Endothelial cell of umbilical vein (primary cell): ENCODE measurements around the gene RAX.

Experiments
- EZH2 ChIP-seq: IDR thresholded peaks from 2 replicates; pipeline ENCODE4 v1.6.1; 2012; ENCODE audit warnings: borderline replicate concordance, low read depth, mild to moderate bottlenecking, moderate library complexity, low read length, inconsistent platforms; ENCODE audit not compliant: severe bottlenecking
- FOS ChIP-seq: IDR thresholded peaks from 2 replicates; pipeline ENCODE4 v1.6.1; 2011; ENCODE audit warnings: mild to moderate bottlenecking, low read length, moderate library complexity, borderline replicate concordance; ENCODE audit not compliant: insufficient read depth
- JUN ChIP-seq: IDR thresholded peaks from 2 replicates; pipeline ENCODE4 v1.6.1; 2011; ENCODE audit warnings: borderline replicate concordance, low read depth; ENCODE audit not compliant: insufficient read length, insufficient read depth
- MYC ChIP-seq: IDR thresholded peaks from one replicate; pipeline ENCODE4 v1.6.1; 2011; ENCODE audit warnings: mild to moderate bottlenecking, low read depth, low read length
- POLR2A ChIP-seq: IDR thresholded peaks from 2 replicates; pipeline ENCODE4 v1.6.1; 2012; ENCODE audit warnings: low read depth, mild to moderate bottlenecking, control low read depth, low read length
- POLR2AphosphoS5 ChIP-seq: IDR thresholded peaks from 2 replicates; pipeline ENCODE4 v1.6.1; 2012; ENCODE audit warnings: low read depth, mild to moderate bottlenecking, control low read depth, low read length, moderate library complexity; ENCODE audit not compliant: insufficient read depth
- TF ChIP-seq, protein P1 (sequence below), 2 donors: IDR thresholded peaks; 1 replicate in 1 of 2; 2 replicates in 1 of 2; pipeline ENCODE4 v1.5.1; 2011; ENCODE audit warnings: low read length in 2 of 2, mild to moderate bottlenecking in 2 of 2, moderate library complexity in 2 of 2, control low read depth in 1 of 2, inconsistent platforms in 1 of 2, low read depth in 1 of 2; ENCODE audit not compliant: insufficient read depth in 1 of 2; ENCODE audit errors: extremely low read depth in 1 of 2
- TF ChIP-seq, protein P2 (sequence below): IDR thresholded peaks from 2 replicates; pipeline ENCODE4 v1.6.1; 2011; ENCODE audit not compliant: insufficient read depth, insufficient read length

DNA sequence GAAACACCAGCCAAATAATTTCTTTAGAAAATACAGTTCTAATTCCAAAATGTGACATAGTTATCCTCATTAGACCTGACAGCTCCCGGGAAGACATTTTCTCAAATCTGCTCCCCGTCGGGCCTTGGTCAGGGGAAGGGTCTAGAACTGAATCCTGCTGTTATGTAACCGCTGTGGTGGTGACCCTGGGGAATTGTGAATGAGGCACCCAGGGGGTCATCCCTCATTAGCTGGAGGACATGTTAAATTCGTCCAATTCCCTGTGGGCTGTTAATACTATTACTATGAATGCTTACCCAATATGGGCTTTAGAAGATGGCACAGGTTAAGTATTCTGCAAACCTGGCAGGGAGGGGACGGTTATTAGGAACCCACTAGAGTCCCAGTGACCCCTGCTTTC, 33.4 kb upstream of the RAX start:
- TF ChIP-seq, protein P1, sequence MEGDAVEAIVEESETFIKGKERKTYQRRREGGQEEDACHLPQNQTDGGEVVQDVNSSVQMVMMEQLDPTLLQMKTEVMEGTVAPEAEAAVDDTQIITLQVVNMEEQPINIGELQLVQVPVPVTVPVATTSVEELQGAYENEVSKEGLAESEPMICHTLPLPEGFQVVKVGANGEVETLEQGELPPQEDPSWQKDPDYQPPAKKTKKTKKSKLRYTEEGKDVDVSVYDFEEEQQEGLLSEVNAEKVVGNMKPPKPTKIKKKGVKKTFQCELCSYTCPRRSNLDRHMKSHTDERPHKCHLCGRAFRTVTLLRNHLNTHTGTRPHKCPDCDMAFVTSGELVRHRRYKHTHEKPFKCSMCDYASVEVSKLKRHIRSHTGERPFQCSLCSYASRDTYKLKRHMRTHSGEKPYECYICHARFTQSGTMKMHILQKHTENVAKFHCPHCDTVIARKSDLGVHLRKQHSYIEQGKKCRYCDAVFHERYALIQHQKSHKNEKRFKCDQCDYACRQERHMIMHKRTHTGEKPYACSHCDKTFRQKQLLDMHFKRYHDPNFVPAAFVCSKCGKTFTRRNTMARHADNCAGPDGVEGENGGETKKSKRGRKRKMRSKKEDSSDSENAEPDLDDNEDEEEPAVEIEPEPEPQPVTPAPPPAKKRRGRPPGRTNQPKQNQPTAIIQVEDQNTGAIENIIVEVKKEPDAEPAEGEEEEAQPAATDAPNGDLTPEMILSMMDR (IDR thresholded peaks at IDR 0.05; ENCODE audit: extremely low read depth in 1 of 2, insufficient read depth in 1 of 2, low read depth in 1 of 2, low read length in 2 of 2): no peak
- TF ChIP-seq JUN (no peak), POLR2AphosphoS5 (no peak), POLR2A (no peak), EZH2 (no peak), FOS (no peak), MYC (no peak)
- TF ChIP-seq, protein P2, sequence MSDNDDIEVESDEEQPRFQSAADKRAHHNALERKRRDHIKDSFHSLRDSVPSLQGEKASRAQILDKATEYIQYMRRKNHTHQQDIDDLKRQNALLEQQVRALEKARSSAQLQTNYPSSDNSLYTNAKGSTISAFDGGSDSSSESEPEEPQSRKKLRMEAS: no peak
